Ovary (tissue), 3 donors: ENCODE measurements around the gene LTBP2.

Source experiments
- CTCF ChIP-seq, 3 donors: fragments of 450-650 bp in 2 of 3; fragments of 200-600 bp in 1 of 3; IDR thresholded peaks; one replicate each; pipeline versions ENCODE4 v1.5.1 to v1.8.0; 2016 to 2022; ENCODE audit warnings: antibody characterized with exemption in 3 of 3, mild to moderate bottlenecking in 1 of 3
- POLR2A ChIP-seq: fragments of 450-650 bp; IDR thresholded peaks from one replicate; pipeline ENCODE4 v1.6.1; 2017; ENCODE audit warnings: antibody characterized with exemption, mild to moderate bottlenecking, moderate library complexity
- donor health status: DM: no; HTN: no; CAD: no.

GRCh38 chr14:74641601-74642391 lies 29.8 kb upstream of the LTBP2 start:
- TF ChIP-seq POLR2A (no peak), CTCF (IDR thresholded peaks at IDR 0.05) (no peak)
